Ovary (tissue), 3 donors: ENCODE measurements around the gene PCDH8.

Experiments
- CTCF ChIP-seq, 3 donors: fragments of 450-650 bp in 2 of 3; fragments of 200-600 bp in 1 of 3; IDR thresholded peaks; one replicate each; pipeline versions ENCODE4 v1.5.1 to v1.8.0; 2016 to 2022; ENCODE audit warnings: antibody characterized with exemption in 3 of 3, mild to moderate bottlenecking in 1 of 3
- EP300 ChIP-seq: sonication (generic); formaldehyde crosslinking; IDR thresholded peaks from one replicate; pipeline ENCODE4 v1.6.1; 2017; ENCODE audit warnings: antibody characterized with exemption
- donor health status: DM: no; HTN: no; CAD: no.

DNA sequence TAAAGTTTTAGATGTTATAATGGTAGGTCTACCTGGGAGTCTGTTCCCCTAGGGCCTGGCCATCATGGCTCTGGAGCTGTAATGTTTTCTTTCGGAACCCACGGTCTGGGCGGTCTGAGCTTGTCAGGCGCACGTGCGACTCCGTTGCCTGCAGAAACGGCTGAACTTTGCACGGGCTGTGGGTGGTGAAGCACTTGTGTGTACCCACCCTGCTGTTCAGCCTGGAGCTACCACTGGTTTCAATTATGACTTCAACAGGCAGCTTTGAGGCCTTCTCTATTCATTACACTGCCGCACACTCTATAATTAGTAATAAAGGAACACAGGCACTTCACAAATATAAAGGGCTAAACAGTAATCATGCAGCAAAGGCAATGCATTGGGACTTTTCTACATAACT, 6.0 kb downstream of the PCDH8 start:
- TF ChIP-seq CTCF (IDR thresholded peaks at IDR 0.05), result no peak
- TF ChIP-seq EP300, result no peak
